Subcutaneous abdominal adipose tissue (tissue), 5 donors: ENCODE results near the gene GRN.
"Not testable (repeated sequence)": the region's sequence is repeated elsewhere in the genome, so short reads cannot be mapped to it uniquely, and the experiment has no call there.

Source experiments
- H3K27ac ChIP-seq: one replicate; pipeline ENCODE4 v1.7.0; 2013; ENCODE audit warnings: low read depth, mild to moderate bottlenecking, inconsistent platforms, low read length, moderate library complexity
- H3K27me3 ChIP-seq, 5 donors: one replicate each; pipeline ENCODE4 v1.7.0; 2013; ENCODE audit warnings: low read length in 5 of 5, inconsistent platforms in 1 of 5; ENCODE audit not compliant: control insufficient read depth in 5 of 5, insufficient read depth in 4 of 5
- H3K36me3 ChIP-seq, 5 donors: one replicate each; pipeline ENCODE4 v1.7.0; 2013; ENCODE audit warnings: low read length in 5 of 5; ENCODE audit not compliant: control insufficient read depth in 5 of 5, insufficient read depth in 5 of 5
- H3K4me1 ChIP-seq, 5 donors: one replicate each; pipeline ENCODE4 v1.7.0; 2013; ENCODE audit warnings: low read length in 5 of 5, mild to moderate bottlenecking in 3 of 5, moderate library complexity in 1 of 5; ENCODE audit not compliant: control insufficient read depth in 5 of 5, insufficient read depth in 5 of 5
- H3K4me3 ChIP-seq, 5 donors: one replicate each; pipeline ENCODE4 v1.7.0; 2013; ENCODE audit warnings: low read length in 5 of 5, low read depth in 1 of 5
- H3K9ac ChIP-seq, 5 donors: one replicate each; pipeline ENCODE4 v1.7.0; 2013; ENCODE audit warnings: low read length in 5 of 5, mild to moderate bottlenecking in 4 of 5, moderate library complexity in 3 of 5
- H3K9me3 ChIP-seq, 5 donors: one replicate each; pipeline ENCODE4 v1.7.0; 2013; ENCODE audit warnings: low read length in 5 of 5; ENCODE audit not compliant: control insufficient read depth in 5 of 5
- donor health status: healthy.
- donor health status: healthy.
- donor health status: healthy.
- donor health status: healthy.
- donor health status: healthy.

Gene GRN

GRCh38 chr17:44329516-44329915 lies 15.6 kb upstream of the GRN start:
- not testable (repeated sequence) for H3K36me3 ChIP-seq, H3K9me3 ChIP-seq, H3K4me3 ChIP-seq, H3K9ac ChIP-seq, H3K27ac ChIP-seq, H3K27me3 ChIP-seq
- H3K4me1 ChIP-seq = peaks cover 4 to 34% (median 25%) of the 10 kb centered on the region in 5 donors

- H3K4me3 ChIP-seq, H3K9ac ChIP-seq, H3K27me3 ChIP-seq, H3K36me3 ChIP-seq, H3K27ac ChIP-seq, H3K9me3 ChIP-seq: not testable (repeated sequence)
- H3K4me1 ChIP-seq = peaks cover 4 to 28% (median 22%) of the 10 kb centered on the region in 5 donors
Observed at GRCh38 chr17:44330263-44330662, 14.8 kb upstream of the GRN start.

- H3K9ac ChIP-seq = no peak overlapping the region
- no peaks in the 10 kb centered on the region for H3K36me3 ChIP-seq
- H3K27ac ChIP-seq = no peak overlapping the region
- peaks cover 0 to 4% (median 0%) of the 10 kb centered on the region in 5 donors for H3K27me3 ChIP-seq
- no peaks in the 10 kb centered on the region for H3K9me3 ChIP-seq
- peaks cover 4 to 23% (median 13%) of the 10 kb centered on the region in 5 donors for H3K4me1 ChIP-seq
- H3K4me3 ChIP-seq = no peak overlapping the region
Observed at GRCh38 chr17:44331249-44331760, 13.8 kb upstream of the GRN start.

- peaks cover 3 to 19% (median 6%) of the 10 kb centered on the region in 5 donors for H3K4me1 ChIP-seq
- H3K27ac ChIP-seq = no peak overlapping the region
- H3K4me3 ChIP-seq = no peak overlapping the region
- H3K9ac ChIP-seq = no peak overlapping the region
- H3K27me3 ChIP-seq = peaks cover 0 to 4% (median 0%) of the 10 kb centered on the region in 5 donors
- no peaks in the 10 kb centered on the region for H3K9me3 ChIP-seq
- H3K36me3 ChIP-seq = no peaks in the 10 kb centered on the region
Observed at GRCh38 chr17:44333371-44333770, 11.7 kb upstream of the GRN start.

- Histone ChIP-seq H3K4me3 (no peak overlapping the region), H3K9me3 (no peaks in the 10 kb centered on the region), H3K36me3 (no peaks in the 10 kb centered on the region), H3K9ac (no peak overlapping the region), H3K4me1 (peaks cover 3 to 19% (median 6%) of the 10 kb centered on the region in 5 donors), H3K27me3 (peaks cover 0 to 6% (median 0%) of the 10 kb centered on the region in 5 donors), H3K27ac (no peak overlapping the region)
Observed at GRCh38 chr17:44334315-44334714, 10.8 kb upstream of the GRN start.

GRCh38 chr17:44334727-44335126 lies 10.4 kb upstream of the GRN start:
- Histone ChIP-seq H3K9me3 (no peaks in the 10 kb centered on the region), H3K4me1 (peaks cover 3 to 19% (median 6%) of the 10 kb centered on the region in 5 donors), H3K27me3 (peaks cover 0 to 6% (median 0%) of the 10 kb centered on the region in 5 donors), H3K9ac (no peak overlapping the region), H3K27ac (no peak overlapping the region), H3K36me3 (no peaks in the 10 kb centered on the region), H3K4me3 (no peak overlapping the region)

GRCh38 chr17:44335564-44335963 lies 9.5 kb upstream of the GRN start:
- Histone ChIP-seq H3K4me3 (no peak overlapping the region), H3K9me3 (no peaks in the 10 kb centered on the region), H3K9ac (no peak overlapping the region), H3K4me1 (peaks cover 3 to 19% (median 6%) of the 10 kb centered on the region in 5 donors), H3K27ac (no peak overlapping the region), H3K27me3 (peaks cover 0 to 6% (median 0%) of the 10 kb centered on the region in 5 donors), H3K36me3 (no peaks in the 10 kb centered on the region)

- Histone ChIP-seq H3K36me3 (no peaks in the 10 kb centered on the region), H3K4me3 (no peak overlapping the region), H3K9ac (no peak overlapping the region), H3K9me3 (no peaks in the 10 kb centered on the region), H3K27me3 (peaks cover 0 to 6% (median 0%) of the 10 kb centered on the region in 5 donors), H3K27ac (no peak overlapping the region), H3K4me1 (peaks cover 3 to 18% (median 5%) of the 10 kb centered on the region in 5 donors)
Observed at GRCh38 chr17:44335968-44336367, 9.1 kb upstream of the GRN start.

- Histone ChIP-seq H3K27me3 (peaks cover 0 to 8% (median 0%) of the 10 kb centered on the region in 5 donors), H3K9ac (no peak overlapping the region), H3K4me1 (peaks cover 0 to 10% (median 0%) of the 10 kb centered on the region in 5 donors), H3K36me3 (no peaks in the 10 kb centered on the region), H3K9me3 (no peaks in the 10 kb centered on the region), H3K27ac (no peak overlapping the region), H3K4me3 (no peak overlapping the region)
Observed at GRCh38 chr17:44338702-44339101, 6.4 kb upstream of the GRN start.

GRCh38 chr17:44340553-44340952 lies 4.5 kb upstream of the GRN start:
- H3K36me3 ChIP-seq, H3K4me3 ChIP-seq, H3K27ac ChIP-seq, H3K9ac ChIP-seq, H3K9me3 ChIP-seq, H3K27me3 ChIP-seq: not testable (repeated sequence)
- peaks cover 0 to 17% (median 11%) of the 10 kb centered on the region in 5 donors for H3K4me1 ChIP-seq
